IMR-90 (cell line): ENCODE results near the gene ZC2HC1B. TPM values are rescaled to one million over a fixed set of nuclear protein-coding genes. Genes with fewer than 3 reads are reported as not detected.

ENCODE experiments used
- ATAC-seq: fragments of 200-7000 bp; cut with Tn5 transposase; 2 replicates; pipeline ENCODE4 v1.9.1; 2020; ENCODE audit warnings: low read depth, mild to moderate bottlenecking, moderate library complexity
- BruUV-seq: library from RNA; stranded (reverse); fragments of 400-500 nt; replicated peaks from 2 replicates; lab custom pipeline; 2021; lab: Mats Ljungman, UMichigan
- CTCF ChIA-PET: fragments of 300-600 bp; formaldehyde crosslinking; extraction: SDS; loops from one replicate; lab custom pipeline; 2021; ENCODE audit warnings: antibody characterized with exemption; lab: Yijun Ruan, JAX
- POLR2A ChIA-PET: fragments of 300-600 bp; sonication (Branson Sonifier 250); formaldehyde crosslinking; loops from one replicate; lab custom pipeline; 2022; ENCODE audit warnings: antibody characterized with exemption; ENCODE audit not compliant: unreplicated experiment; lab: Charles Lee
- DNase-seq: peaks from one replicate; pipeline ENCODE4 v3.0.0; 2013
- H2AFZ ChIP-seq: replicated peaks from 2 replicates; pipeline ENCODE3; 2013; ENCODE audit warnings: low read length, mild to moderate bottlenecking; ENCODE audit not compliant: poor library complexity
- H2AK5ac ChIP-seq: 2 replicates; pipeline ENCODE4 v1.6.1; 2013; ENCODE audit warnings: low read depth, low read length, inconsistent platforms
- H2AK9ac ChIP-seq: replicated peaks from 2 replicates; pipeline ENCODE3; 2013; ENCODE audit warnings: mild to moderate bottlenecking, low read depth, low read length, moderate library complexity; ENCODE audit not compliant: poor library complexity
- H2BK120ac ChIP-seq: 2 replicates; pipeline ENCODE4 v1.6.1; 2013; ENCODE audit warnings: low read depth, low read length, inconsistent platforms
- H2BK15ac ChIP-seq: 3 replicates; pipeline ENCODE4 v1.6.1; 2013; ENCODE audit warnings: low read depth, low read length, inconsistent platforms
- H2BK20ac ChIP-seq: 2 replicates; pipeline ENCODE4 v1.6.1; 2013; ENCODE audit warnings: low read depth, mild to moderate bottlenecking, inconsistent platforms, low read length, moderate library complexity
- H2BK5ac ChIP-seq: 2 replicates; pipeline ENCODE4 v1.6.1; 2013; ENCODE audit warnings: mild to moderate bottlenecking, low read depth, low read length, inconsistent platforms; ENCODE audit not compliant: poor library complexity, severe bottlenecking
- H3K14ac ChIP-seq: replicated peaks from 2 replicates; pipeline ENCODE4 v1.6.1; 2013; ENCODE audit warnings: low read depth, low read length, inconsistent platforms
- H3K18ac ChIP-seq: 2 replicates; pipeline ENCODE4 v1.6.1; 2013; ENCODE audit warnings: low read depth, low read length, control low read depth
- H3K23ac ChIP-seq: 2 replicates; pipeline ENCODE4 v1.6.1; 2013; ENCODE audit warnings: low read depth, low read length, inconsistent platforms
- H3K27ac ChIP-seq: 2 replicates; pipeline ENCODE4 v1.5.1; 2013; ENCODE audit warnings: mild to moderate bottlenecking, control low read depth, low read length; ENCODE audit not compliant: insufficient read depth
- H3K27me3 ChIP-seq: 2 replicates; pipeline ENCODE4 v1.6.1; 2013; ENCODE audit warnings: low read length; ENCODE audit not compliant: control insufficient read depth, insufficient read depth
- H3K36me3 ChIP-seq: 2 replicates; pipeline ENCODE4 v1.6.1; 2013; ENCODE audit warnings: low read length, mixed read lengths; ENCODE audit not compliant: control insufficient read depth, insufficient read depth
- H3K4ac ChIP-seq: 2 replicates; pipeline ENCODE4 v1.6.1; 2013; ENCODE audit warnings: low read depth, low read length, inconsistent platforms
- H3K4me1 ChIP-seq: 2 replicates; pipeline ENCODE4 v1.6.1; 2013; ENCODE audit warnings: low read length, mixed read lengths; ENCODE audit not compliant: control insufficient read depth, insufficient read depth
- H3K4me2 ChIP-seq: 2 replicates; pipeline ENCODE4 v1.6.1; 2013; ENCODE audit warnings: low read depth, mild to moderate bottlenecking, control low read depth, low read length, moderate library complexity
- H3K4me3 ChIP-seq: 2 replicates; pipeline ENCODE4 v1.5.1; 2013; ENCODE audit warnings: low read depth, mild to moderate bottlenecking, control low read depth, low read length, moderate library complexity; ENCODE audit not compliant: insufficient read depth
- H3K56ac ChIP-seq: 2 replicates; pipeline ENCODE4 v1.6.1; 2013; ENCODE audit warnings: low read length, inconsistent platforms; ENCODE audit not compliant: insufficient read depth; ENCODE audit errors: extremely low read depth
- H3K79me1 ChIP-seq, 2 experiments: 2 replicates each; pipeline ENCODE4 v1.6.1; 2013; ENCODE audit warnings: low read length in 2 of 2, inconsistent platforms in 1 of 2, low read depth in 1 of 2
- H3K9ac ChIP-seq: 2 replicates; pipeline ENCODE4 v1.6.1; 2013; ENCODE audit warnings: low read depth, low read length, control low read depth
- H3K9me1 ChIP-seq: 2 replicates; pipeline ENCODE4 v1.6.1; 2013; ENCODE audit warnings: low read length, inconsistent platforms; ENCODE audit not compliant: insufficient read depth
- H3K9me3 ChIP-seq: 2 replicates; pipeline ENCODE4 v1.6.1; 2013; ENCODE audit warnings: low read length; ENCODE audit not compliant: control insufficient read depth, insufficient read depth
- H4K20me1 ChIP-seq: 2 replicates; pipeline ENCODE4 v1.6.1; 2013; ENCODE audit warnings: low read length, inconsistent platforms; ENCODE audit not compliant: insufficient read depth
- H4K5ac ChIP-seq: 2 replicates; pipeline ENCODE4 v1.6.1; 2013; ENCODE audit warnings: mild to moderate bottlenecking, low read depth, low read length, control low read depth
- H4K8ac ChIP-seq, 2 experiments: 2 replicates each; pipeline ENCODE4 v1.6.1; 2013; ENCODE audit warnings: low read depth in 2 of 2, low read length in 2 of 2, control low read depth in 1 of 2, inconsistent platforms in 1 of 2
- H4K91ac ChIP-seq: 2 replicates; pipeline ENCODE4 v1.6.1; 2013; ENCODE audit warnings: low read depth, low read length, inconsistent platforms; ENCODE audit not compliant: insufficient read depth
- BHLHE40 ChIP-seq: fragments of 150-350 bp; IDR thresholded peaks from 2 replicates; pipeline ENCODE4 v1.6.1; 2016; ENCODE audit warnings: mild to moderate bottlenecking, low read depth, low read length
- CHD1 ChIP-seq: IDR thresholded peaks from 2 replicates; pipeline ENCODE4 v1.6.1; 2012; ENCODE audit warnings: low read depth, low read length, improper control_type of control experiment
- MAFK ChIP-seq: IDR thresholded peaks from 2 replicates; pipeline ENCODE4 v1.6.1; 2012; ENCODE audit warnings: low read depth, low read length, improper control_type of control experiment
- MXI1 ChIP-seq: IDR thresholded peaks from 2 replicates; pipeline ENCODE4 v1.6.1; 2012; ENCODE audit warnings: low read depth, mild to moderate bottlenecking, low read length, moderate library complexity, borderline replicate concordance
- NFE2L2 ChIP-seq: fragments of 150-350 bp; IDR thresholded peaks from 2 replicates; pipeline ENCODE4 v1.6.1; 2016; ENCODE audit warnings: low read depth, mild to moderate bottlenecking, low read length
- POLR2A ChIP-seq: IDR thresholded peaks from 2 replicates; pipeline ENCODE4 v1.6.1; 2012; ENCODE audit warnings: mild to moderate bottlenecking, low read depth, low read length
- RCOR1 ChIP-seq: IDR thresholded peaks from 2 replicates; pipeline ENCODE4 v1.6.1; 2012; ENCODE audit warnings: mild to moderate bottlenecking, low read length, improper control_type of control experiment; ENCODE audit not compliant: insufficient replicate concordance
- RFX5 ChIP-seq: IDR thresholded peaks from 2 replicates; pipeline ENCODE4 v1.8.0; 2012; ENCODE audit warnings: low read depth, mild to moderate bottlenecking, low read length, moderate library complexity
- SMC3 ChIP-seq: fragments of 150-350 bp; IDR thresholded peaks from 2 replicates; pipeline ENCODE4 v1.6.1; 2016; ENCODE audit warnings: low read depth, mild to moderate bottlenecking, antibody characterized with exemption, low read length, moderate library complexity
- USF2 ChIP-seq: fragments of 150-350 bp; IDR thresholded peaks from 2 replicates; pipeline ENCODE4 v1.6.1; 2017; ENCODE audit warnings: mild to moderate bottlenecking, antibody characterized with exemption, low read length, low read depth
- WGBS, 2 experiments: methylation state at CpG; one replicate each; pipeline versions ENCODE4 v1.1.5 to v1.1.7; 2013; ENCODE audit warnings: missing lambda C conversion rate in 2 of 2; ENCODE audit not compliant: insufficient read length in 1 of 2; ENCODE audit errors: extremely low coverage in 2 of 2; 5-methylcytosine and 5-hydroxymethylcytosine counted together
- dilution Hi-C: fragments of 300-500 bp; cut with HindIII; formaldehyde crosslinking; loops from one replicate; pipeline ENCODE4 v1.14.3; 2018; ENCODE audit warnings: low sequenced_read_pairs; ENCODE audit not compliant: unreplicated experiment
- in situ Hi-C: fragments of 300-500 bp; cut with MboI; formaldehyde crosslinking; loops from 3 replicates; pipeline ENCODE4 v1.14.3; 2019; ENCODE audit warnings: low sequenced_read_pairs, inconsistent platforms, mixed read lengths
- intact Hi-C: fragments of 100-400 bp; cut with micrococcal nuclease; formaldehyde crosslinking; loops from 2 replicates; pipeline ENCODE4 v1.10.0; 2022
- polyA plus RNA-seq, 3 experiments: library from polyadenylated mRNA; depleted of rRNA; stranded (reverse); fragments of >200 nt; gene quantifications; 2 replicates each; pipeline ENCODE4 v1.2.3, GENCODE V29; 2012; ENCODE audit warnings: low replicate concordance in 1 of 3
- total RNA-seq: library from RNA; depleted of rRNA; stranded (reverse); fragments of >200 nt; gene quantifications from 2 replicates; pipeline ENCODE4 v1.2.3, GENCODE V29; 2012
- TF ChIP-seq, protein P1 (sequence below): conservative IDR thresholded peaks from 2 replicates; pipeline ENCODE4 v1.5.1; 2012; ENCODE audit warnings: mild to moderate bottlenecking, low read depth, low read length, improper control_type of control experiment

Gene ZC2HC1B
- total and polyA plus RNA-seq, 2 of the 4 experiments (the other 2 are of a cell fraction) = not detected

- Histone ChIP-seq H4K20me1 (no peaks in the 10 kb centered on the region), H4K5ac (no peak overlapping the region), H2BK120ac (no peak overlapping the region), H3K9me3 (no peaks in the 10 kb centered on the region), H2BK20ac (no peak overlapping the region), H2AFZ (no peak overlapping the region), H2BK15ac (no peak overlapping the region), H3K4ac (no peak overlapping the region), H2BK5ac (no peak overlapping the region), H3K56ac (no peak overlapping the region), H3K14ac (no peak overlapping the region), H4K8ac (no peak overlapping the region), H2AK5ac (no peak overlapping the region), H3K4me2 (no peak overlapping the region), H3K4me1 (peaks cover 7% of the 10 kb centered on the region), H3K9me1 (peaks cover 4% of the 10 kb centered on the region), H3K9ac (no peak overlapping the region), H4K91ac (no peak overlapping the region), H3K27me3 (no peaks in the 10 kb centered on the region), H3K18ac (no peak overlapping the region), H3K27ac (no peak overlapping the region), H3K23ac (no peak overlapping the region), H3K79me1 (no peaks in the 10 kb centered on the region), H3K36me3 (no peaks in the 10 kb centered on the region), H3K4me3 (no peak overlapping the region), H2AK9ac (no peak overlapping the region)
- no peak for ATAC-seq
- CTCF ChIA-PET = no interaction called here
- intact Hi-C loops = no loop called here
- DNase-seq = no peak
- TF ChIP-seq RFX5 = no peak
- no peak for TF ChIP-seq MAFK
- no peak for TF ChIP-seq CHD1
- no peak for TF ChIP-seq POLR2A
- no peak for TF ChIP-seq RCOR1
- TF ChIP-seq NFE2L2 = no peak
- TF ChIP-seq, protein P1, sequence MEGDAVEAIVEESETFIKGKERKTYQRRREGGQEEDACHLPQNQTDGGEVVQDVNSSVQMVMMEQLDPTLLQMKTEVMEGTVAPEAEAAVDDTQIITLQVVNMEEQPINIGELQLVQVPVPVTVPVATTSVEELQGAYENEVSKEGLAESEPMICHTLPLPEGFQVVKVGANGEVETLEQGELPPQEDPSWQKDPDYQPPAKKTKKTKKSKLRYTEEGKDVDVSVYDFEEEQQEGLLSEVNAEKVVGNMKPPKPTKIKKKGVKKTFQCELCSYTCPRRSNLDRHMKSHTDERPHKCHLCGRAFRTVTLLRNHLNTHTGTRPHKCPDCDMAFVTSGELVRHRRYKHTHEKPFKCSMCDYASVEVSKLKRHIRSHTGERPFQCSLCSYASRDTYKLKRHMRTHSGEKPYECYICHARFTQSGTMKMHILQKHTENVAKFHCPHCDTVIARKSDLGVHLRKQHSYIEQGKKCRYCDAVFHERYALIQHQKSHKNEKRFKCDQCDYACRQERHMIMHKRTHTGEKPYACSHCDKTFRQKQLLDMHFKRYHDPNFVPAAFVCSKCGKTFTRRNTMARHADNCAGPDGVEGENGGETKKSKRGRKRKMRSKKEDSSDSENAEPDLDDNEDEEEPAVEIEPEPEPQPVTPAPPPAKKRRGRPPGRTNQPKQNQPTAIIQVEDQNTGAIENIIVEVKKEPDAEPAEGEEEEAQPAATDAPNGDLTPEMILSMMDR = no peak
- no peak for TF ChIP-seq MXI1
- no peak for TF ChIP-seq USF2
- no peak for TF ChIP-seq BHLHE40
- no peak for TF ChIP-seq SMC3
- POLR2A ChIA-PET = no interaction called here
- in situ Hi-C loops = no loop called here
- no TSS peak for BruUV-seq
- dilution Hi-C loops = no loop called here
- WGBS, 2 experiments = 90% methylated on average over 2 of the region's 2 CpGs; no CpG with 5 or more reads in 1 of the 2 experiments
These were observed 36.1 kb downstream of the ZC2HC1B start for GRCh38 chr6:143900358-143900757.
